ENCODE measurements around the gene TRIM64.
"Not testable (repeated sequence)": the region's sequence is repeated elsewhere in the genome, so short reads cannot be mapped to it uniquely, and the experiment has no call there.

The TRIM64 gene, protein sequence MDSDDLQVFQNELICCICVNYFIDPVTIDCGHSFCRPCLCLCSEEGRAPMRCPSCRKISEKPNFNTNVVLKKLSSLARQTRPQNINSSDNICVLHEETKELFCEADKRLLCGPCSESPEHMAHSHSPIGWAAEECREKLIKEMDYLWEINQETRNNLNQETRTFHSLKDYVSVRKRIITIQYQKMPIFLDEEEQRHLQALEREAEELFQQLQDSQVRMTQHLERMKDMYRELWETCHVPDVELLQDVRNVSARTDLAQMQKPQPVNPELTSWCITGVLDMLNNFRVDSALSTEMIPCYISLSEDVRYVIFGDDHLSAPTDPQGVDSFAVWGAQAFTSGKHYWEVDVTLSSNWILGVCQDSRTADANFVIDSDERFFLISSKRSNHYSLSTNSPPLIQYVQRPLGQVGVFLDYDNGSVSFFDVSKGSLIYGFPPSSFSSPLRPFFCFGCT

DNA sequence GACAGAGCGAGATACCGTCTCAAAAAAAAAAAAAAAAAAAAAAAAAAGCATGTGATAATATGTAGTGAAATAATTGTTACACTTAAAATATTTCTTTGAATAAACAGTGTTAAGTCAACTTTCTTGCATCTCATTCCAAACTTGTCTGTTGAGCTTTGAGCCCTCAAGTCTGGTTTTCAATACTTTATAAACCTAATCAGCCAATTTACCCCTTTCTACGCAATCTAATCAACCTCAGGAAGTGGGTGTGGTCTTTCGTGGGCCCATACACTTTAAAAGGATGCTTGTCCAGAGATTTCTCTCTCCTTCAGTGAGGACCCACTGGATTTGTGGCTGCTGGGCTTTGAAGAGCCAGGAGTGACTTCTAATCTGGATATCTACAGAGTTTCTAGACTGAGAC is at the start of gene TRIM64:
TSS of gene TRIM64 (plus strand) at position 301 of the 400 bp plus-strand sequence. CDS start 2,467 bp downstream, outside the sequence.
- not testable (repeated sequence) for DNase-seq

DNA sequence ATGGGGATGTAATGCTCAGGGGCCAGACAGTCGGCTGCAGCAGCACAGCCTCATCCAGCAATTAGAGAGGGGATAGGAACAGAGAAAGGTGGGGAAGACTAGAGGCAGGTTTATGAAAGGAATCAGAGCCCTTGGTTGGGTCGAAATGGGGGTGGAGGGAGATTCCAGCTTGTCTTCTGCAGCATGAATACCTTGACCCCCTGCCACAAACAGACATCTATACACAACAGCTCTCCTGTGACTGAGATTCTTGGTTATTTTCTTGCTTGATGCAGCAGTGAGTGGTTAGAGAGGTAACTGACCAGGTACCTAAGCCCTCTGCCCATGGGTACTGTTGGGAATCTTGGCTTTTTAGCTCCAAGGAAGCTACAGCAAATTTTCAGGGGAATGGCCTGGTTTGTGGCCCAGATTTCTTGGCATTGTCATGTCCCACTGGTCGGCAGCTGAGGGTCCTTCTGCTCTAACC is 43.6 kb upstream of the TRIM64 start, which contains the start of gene TRIM49D1:
TSS of gene TRIM49D1 (minus strand) at position 51 of the 466 bp plus-strand sequence. CDS start 4,535 bp downstream, outside the sequence.
- DNase-seq: no peak

DNA sequence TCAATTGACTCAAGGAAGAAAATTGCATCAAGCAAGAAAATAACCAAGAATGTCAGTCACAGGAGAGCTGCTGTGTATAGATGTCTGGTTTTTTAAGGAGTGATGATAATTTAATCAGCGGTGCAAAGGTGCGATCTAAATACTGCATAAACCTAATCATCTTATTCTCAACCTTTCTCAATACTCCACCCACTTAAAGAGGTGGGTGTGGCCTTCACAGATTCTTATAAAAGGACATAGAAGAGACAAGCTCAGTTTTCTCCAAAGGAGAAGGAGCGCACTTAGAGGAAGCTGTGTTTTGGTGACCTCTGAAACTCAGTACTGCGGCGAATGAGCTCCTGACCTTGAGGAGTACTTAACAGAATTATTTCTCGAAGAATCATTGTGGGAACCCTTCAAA is 42.1 kb upstream of the TRIM64 start, which contains the start of gene TRIM49D2:
TSS of gene TRIM49D2 (plus strand) at position 301 of the 400 bp plus-strand sequence. CDS start 2,698 bp downstream, outside the sequence.
- DNase-seq: not testable (repeated sequence)

DNA sequence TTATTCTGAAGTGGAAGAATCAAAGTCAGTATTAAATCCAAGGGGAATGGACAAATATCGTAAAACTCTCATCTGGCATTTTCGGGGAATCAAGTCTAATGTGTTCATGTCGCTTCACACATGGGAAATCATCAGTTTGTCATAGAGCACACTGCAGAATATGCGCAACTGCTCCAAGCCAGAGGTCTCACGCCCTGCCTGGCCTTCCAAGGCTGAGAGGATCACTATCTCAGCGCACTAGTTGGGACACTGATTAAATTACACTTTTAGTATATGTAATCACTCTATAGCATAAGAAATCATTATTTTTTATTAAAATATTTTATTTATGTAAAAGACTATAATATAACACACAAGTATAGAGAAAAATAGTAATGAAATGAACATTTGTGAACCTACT is 5.0 kb upstream of the TRIM64 start:
- not testable (repeated sequence) for DNase-seq
